H7 (cell line): ENCODE results near the gene CMC2. TPM values are rescaled to one million over a fixed set of nuclear protein-coding genes. Genes with fewer than 3 reads are reported as not detected.
A peak's percentile ranks its signal among the peaks of the same experiment; 100 is the strongest.

Experiments
- DNase-seq: peaks from one replicate; pipeline ENCODE4 v3.0.0; 2012
- H3K27me3 ChIP-seq: 2 replicates; pipeline ENCODE4 v1.6.0; 2011; ENCODE audit warnings: mild to moderate bottlenecking, low read length; ENCODE audit not compliant: control insufficient read depth, insufficient read depth
- H3K36me3 ChIP-seq: replicated peaks from 2 replicates; pipeline ENCODE4 v1.5.1; 2011; ENCODE audit warnings: low read length; ENCODE audit not compliant: control insufficient read depth, insufficient read depth
- H3K4me3 ChIP-seq: 2 replicates; pipeline ENCODE4 v1.5.1; 2011; ENCODE audit warnings: low read depth, mild to moderate bottlenecking, control low read depth, low read length, moderate library complexity; ENCODE audit not compliant: insufficient read depth
- total RNA-seq: library from RNA; depleted of rRNA; stranded (reverse); fragments of >200 nt; shearing (Covaris generic); gene quantifications from 2 replicates; pipeline ENCODE4 v1.2.3, GENCODE V29; 2014

CMC2 gene
- total RNA-seq, 1 experiment from 2014 or later = 84.0 TPM

GRCh38 chr16:80973991-80974390 is 32.7 kb downstream of the CMC2 start:
- DNase-seq = no peak
- Histone ChIP-seq H3K36me3 (no peaks in the 10 kb centered on the region; the same call in none of the 2 replicates), H3K4me3 (no peak overlapping the region), H3K27me3 (no peaks in the 10 kb centered on the region)

- no peaks in the 10 kb centered on the region; the same call in 1 of the 2 replicates for H3K36me3 ChIP-seq
- no peak for DNase-seq
Measured at GRCh38 chr16:80972611-80973010, 34.1 kb downstream of the CMC2 start.

GRCh38 chr16:80971819-80972218 is 34.9 kb downstream of the CMC2 start:
- Histone ChIP-seq H3K4me3 (no peak overlapping the region), H3K27me3 (no peaks in the 10 kb centered on the region), H3K36me3 (no peaks in the 10 kb centered on the region; the same call in 1 of the 2 replicates)
- DNase-seq = no peak

More at GRCh38 chr16:80972611-80973010, 34.1 kb downstream of the CMC2 start:
- Histone ChIP-seq H3K27me3 (no peaks in the 10 kb centered on the region), H3K4me3 (no peak overlapping the region)

GRCh38 chr16:80969114-80969484 is 37.6 kb downstream of the CMC2 start:
- Histone ChIP-seq H3K4me3 (no peak overlapping the region), H3K36me3 (no peaks in the 10 kb centered on the region; the same call in 1 of the 2 replicates), H3K27me3 (no peaks in the 10 kb centered on the region)
- DNase-seq = no peak

GRCh38 chr16:80968386-80969113 is 38.1 kb downstream of the CMC2 start:
- no peaks in the 10 kb centered on the region; the same call in 1 of the 2 replicates for H3K36me3 ChIP-seq
- H3K27me3 ChIP-seq = no peaks in the 10 kb centered on the region
- DNase-seq = no peak
- no peak overlapping the region for H3K4me3 ChIP-seq

GRCh38 chr16:80966617-80967016 is 40.1 kb downstream of the CMC2 start:
- no peak for DNase-seq
- Histone ChIP-seq H3K4me3 (no peak overlapping the region), H3K36me3 (no peaks in the 10 kb centered on the region; the same call in 1 of the 2 replicates), H3K27me3 (no peaks in the 10 kb centered on the region)

GRCh38 chr16:80964351-80964750 is 42.3 kb downstream of the CMC2 start:
- no peaks in the 10 kb centered on the region for H3K27me3 ChIP-seq
- H3K4me3 ChIP-seq = no peak overlapping the region
- no peak for DNase-seq
- no peaks in the 10 kb centered on the region for H3K36me3 ChIP-seq

- no peaks in the 10 kb centered on the region for H3K36me3 ChIP-seq
- H3K27me3 ChIP-seq = no peaks in the 10 kb centered on the region
- no peak for DNase-seq
- no peak overlapping the region for H3K4me3 ChIP-seq
Measured at GRCh38 chr16:80962879-80963278, 43.8 kb downstream of the CMC2 start.

GRCh38 chr16:80958284-80958683 is 48.4 kb downstream of the CMC2 start:
- DNase-seq = no peak
- no peaks in the 10 kb centered on the region for H3K36me3 ChIP-seq
- H3K4me3 ChIP-seq = no peak overlapping the region
- no peaks in the 10 kb centered on the region for H3K27me3 ChIP-seq

GRCh38 chr16:80954985-80955384 is 51.7 kb downstream of the CMC2 start:
- H3K27me3 ChIP-seq = no peaks in the 10 kb centered on the region
- H3K36me3 ChIP-seq = no peaks in the 10 kb centered on the region
- DNase-seq = no peak
- no peak overlapping the region for H3K4me3 ChIP-seq

- H3K27me3 ChIP-seq = no peaks in the 10 kb centered on the region
- peak; percentile 55 for DNase-seq
- no peak overlapping the region for H3K4me3 ChIP-seq
- no peaks in the 10 kb centered on the region for H3K36me3 ChIP-seq
Measured at GRCh38 chr16:80948886-80949493, 57.7 kb downstream of the CMC2 start.

- DNase-seq = no peak
- H3K27me3 ChIP-seq = no peaks in the 10 kb centered on the region
- H3K4me3 ChIP-seq = no peak overlapping the region
- no peaks in the 10 kb centered on the region for H3K36me3 ChIP-seq
Measured at GRCh38 chr16:80947708-80948625, 58.7 kb downstream of the CMC2 start.

- H3K36me3 ChIP-seq = no peaks in the 10 kb centered on the region
- no peak overlapping the region for H3K4me3 ChIP-seq
- H3K27me3 ChIP-seq = no peaks in the 10 kb centered on the region
- DNase-seq = no peak
Measured at GRCh38 chr16:80947239-80947638, 59.4 kb downstream of the CMC2 start.

- H3K36me3 ChIP-seq = no peaks in the 10 kb centered on the region
- no peak for DNase-seq
- H3K4me3 ChIP-seq = no peak overlapping the region
- no peaks in the 10 kb centered on the region for H3K27me3 ChIP-seq
Measured at GRCh38 chr16:80946481-80946880, 60.2 kb downstream of the CMC2 start.
